Measurements from ENCODE around the gene GNAZ.

GNAZ gene

DNA sequence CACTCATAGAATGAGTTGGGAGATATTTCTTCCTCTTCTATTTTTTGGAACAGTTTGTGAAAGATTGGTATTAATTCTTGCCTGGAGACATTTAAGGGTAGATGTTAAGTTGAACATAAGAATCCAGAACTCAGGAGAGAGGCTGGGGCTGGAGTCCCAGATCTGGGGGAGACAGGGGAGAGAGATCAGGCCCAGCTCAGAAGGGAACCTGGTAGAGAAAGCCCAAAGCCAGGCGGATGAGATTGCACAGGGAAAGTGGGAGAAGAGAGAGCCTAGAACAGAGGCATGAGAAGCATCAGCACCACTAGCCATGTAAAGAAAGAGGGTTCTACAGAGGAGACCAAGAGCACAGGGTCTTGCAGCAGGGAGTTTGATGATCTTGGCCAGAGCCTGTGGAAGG, 13.0 kb upstream of the GNAZ start:
- peaks cover 1% of the 10 kb centered on the region for H3K27me3 Mint-ChIP-seq
- H3K36me3 Mint-ChIP-seq = no peaks in the 10 kb centered on the region
- no peak overlapping the region for H3K4me3 Mint-ChIP-seq
- H3K27ac Mint-ChIP-seq = no peak overlapping the region
- no peaks in the 10 kb centered on the region for H3K4me1 Mint-ChIP-seq
- H3K9me3 Mint-ChIP-seq = no peaks in the 10 kb centered on the region

DNA sequence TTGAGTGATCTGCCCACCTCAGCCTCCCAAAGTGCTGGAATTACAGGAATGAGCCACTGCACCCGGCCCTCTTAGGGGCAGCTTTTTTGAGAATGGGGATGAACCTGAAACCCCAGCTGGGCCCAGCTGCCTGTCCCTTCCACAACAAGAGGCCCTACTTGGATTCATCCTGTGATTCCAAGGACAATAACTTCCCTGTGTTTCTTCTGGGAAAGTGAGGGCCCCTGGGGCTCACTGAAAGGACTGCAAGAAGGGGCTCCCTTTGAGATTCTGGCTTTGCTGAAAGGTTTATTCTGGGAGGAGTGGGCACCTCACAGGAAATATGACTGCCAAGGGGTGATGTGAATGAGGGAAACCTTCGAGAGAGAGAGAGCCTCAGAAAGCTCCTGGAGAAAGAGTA, 12.3 kb upstream of the GNAZ start:
- Mint-ChIP-seq H3K36me3 (no peaks in the 10 kb centered on the region), H3K4me1 (no peaks in the 10 kb centered on the region), H3K27ac (no peak overlapping the region), H3K4me3 (no peak overlapping the region), H3K27me3 (peaks cover 1% of the 10 kb centered on the region), H3K9me3 (no peaks in the 10 kb centered on the region)

DNA sequence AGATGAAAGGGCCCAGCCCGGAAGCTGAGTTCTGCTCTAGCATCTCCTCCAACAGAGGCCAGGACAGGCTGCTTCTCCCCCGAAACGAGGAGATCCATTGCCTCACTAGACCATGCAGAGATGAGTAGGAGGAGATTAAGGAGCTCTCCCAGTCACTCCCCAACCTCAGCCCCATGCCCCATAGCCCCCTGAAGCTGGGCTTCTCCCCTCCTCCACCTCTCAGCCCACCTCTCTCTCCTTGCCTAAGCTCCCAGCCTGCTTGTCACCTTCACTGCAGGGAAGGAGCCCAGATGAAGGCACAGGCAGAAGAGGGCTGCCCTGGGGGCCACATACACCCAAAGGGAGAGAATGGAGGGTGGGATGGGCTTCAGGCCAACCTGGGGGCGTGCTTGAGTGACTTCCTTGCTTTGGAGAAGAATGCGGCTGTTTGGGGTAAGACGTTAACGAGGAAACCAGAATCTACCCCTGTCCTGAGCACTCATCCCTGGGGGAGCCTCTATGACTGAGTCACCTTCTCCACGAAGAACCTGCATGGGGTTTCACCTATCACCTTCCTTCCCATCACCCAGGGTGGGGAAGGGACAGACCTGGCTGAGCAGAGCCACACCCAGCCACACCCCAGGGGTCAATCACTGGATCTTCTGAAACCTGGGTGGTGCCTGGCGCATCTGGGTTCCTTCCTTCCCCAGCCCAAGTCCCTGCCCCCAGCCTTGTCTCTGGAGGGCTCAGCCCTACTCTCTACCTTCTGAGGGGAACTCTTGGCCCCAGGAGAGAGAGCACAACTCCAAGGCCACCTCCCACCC, 11.6 kb upstream of the GNAZ start:
- Mint-ChIP-seq H3K4me3 (no peak overlapping the region), H3K27ac (no peak overlapping the region), H3K4me1 (no peaks in the 10 kb centered on the region), H3K9me3 (no peaks in the 10 kb centered on the region), H3K27me3 (peaks cover 1% of the 10 kb centered on the region), H3K36me3 (no peaks in the 10 kb centered on the region)

DNA sequence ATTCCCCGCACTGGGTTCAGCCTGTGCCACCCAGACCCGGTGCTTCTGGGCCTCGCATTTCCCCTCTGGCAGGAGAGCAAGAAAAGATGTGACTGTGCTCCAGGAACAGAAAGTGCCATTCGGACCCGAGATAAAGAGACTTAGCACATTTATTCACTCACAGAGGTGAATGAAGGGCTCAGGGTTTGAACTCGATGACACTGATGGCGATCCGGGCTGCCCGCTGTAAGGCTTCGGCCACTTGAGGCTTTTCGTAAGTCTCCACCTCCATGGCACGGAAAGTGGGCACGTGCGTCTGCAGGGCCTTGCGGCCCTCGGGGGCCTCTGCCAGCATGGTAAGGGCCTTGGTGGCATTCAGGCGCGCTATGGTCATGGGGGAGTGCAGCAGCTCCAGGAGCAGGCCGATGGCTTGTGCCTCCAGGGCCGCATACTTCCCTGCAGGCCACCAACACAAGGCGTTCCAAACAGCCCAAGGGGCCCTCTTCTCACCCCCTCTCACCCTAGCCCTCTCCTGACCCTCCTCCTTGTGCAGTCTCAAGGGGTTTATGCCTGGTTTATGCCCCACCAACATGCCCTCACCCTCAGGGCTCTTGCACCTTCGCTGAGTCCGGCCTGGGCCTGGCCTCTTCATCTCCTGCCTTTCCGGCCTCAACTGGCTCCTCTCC, 10.9 kb upstream of the GNAZ start:
- H3K27me3 Mint-ChIP-seq = peaks cover 1% of the 10 kb centered on the region
- no peaks in the 10 kb centered on the region for H3K4me1 Mint-ChIP-seq
- no peak overlapping the region for H3K4me3 Mint-ChIP-seq
- H3K9me3 Mint-ChIP-seq = no peaks in the 10 kb centered on the region
- H3K27ac Mint-ChIP-seq = no peak overlapping the region
- no peaks in the 10 kb centered on the region for H3K36me3 Mint-ChIP-seq

DNA sequence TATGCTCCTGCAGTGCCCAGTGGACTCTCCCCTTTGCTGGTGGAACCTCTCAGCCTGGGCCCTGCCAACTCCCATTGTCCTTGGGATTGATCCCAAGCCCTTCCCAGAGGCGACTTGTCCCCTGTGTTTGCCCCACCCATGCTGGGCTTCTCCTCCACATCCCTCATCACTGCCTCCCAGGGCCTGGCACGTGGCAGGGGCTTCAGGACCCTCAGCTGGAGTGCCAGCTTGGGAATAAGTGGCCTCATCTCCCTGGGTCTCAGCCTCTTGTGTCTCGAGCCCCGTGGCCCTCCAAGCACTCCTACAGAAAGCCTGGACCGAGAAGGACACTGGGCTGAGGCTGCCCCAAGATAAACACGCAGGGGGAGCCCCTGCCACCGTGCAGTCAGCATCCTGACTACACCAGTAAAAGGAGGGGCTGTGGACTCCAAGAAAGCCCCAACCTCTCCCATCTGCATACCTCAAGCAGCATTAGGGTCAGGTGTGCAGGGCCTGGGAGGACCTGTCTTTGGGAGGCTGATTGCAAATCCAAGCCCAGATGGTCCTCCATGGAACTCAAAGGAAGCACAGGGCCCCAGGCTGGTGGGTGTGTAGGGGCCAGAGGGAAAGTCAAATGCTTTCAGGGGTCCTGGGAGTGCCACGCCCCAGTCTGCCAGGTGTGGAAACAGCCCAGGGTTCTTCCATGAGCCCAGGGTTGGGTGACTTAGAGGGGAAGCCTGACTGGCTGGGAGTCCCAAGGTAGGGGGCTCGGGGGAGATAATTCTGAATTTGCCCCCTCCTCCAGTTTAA, 9.5 kb upstream of the GNAZ start:
- H3K9me3 Mint-ChIP-seq = no peaks in the 10 kb centered on the region
- peaks cover 1% of the 10 kb centered on the region for H3K27me3 Mint-ChIP-seq
- peak overlapping the region; percentile 35 for H3K27ac Mint-ChIP-seq
- no peaks in the 10 kb centered on the region for H3K4me1 Mint-ChIP-seq
- no peak overlapping the region for H3K4me3 Mint-ChIP-seq
- H3K36me3 Mint-ChIP-seq = no peaks in the 10 kb centered on the region

DNA sequence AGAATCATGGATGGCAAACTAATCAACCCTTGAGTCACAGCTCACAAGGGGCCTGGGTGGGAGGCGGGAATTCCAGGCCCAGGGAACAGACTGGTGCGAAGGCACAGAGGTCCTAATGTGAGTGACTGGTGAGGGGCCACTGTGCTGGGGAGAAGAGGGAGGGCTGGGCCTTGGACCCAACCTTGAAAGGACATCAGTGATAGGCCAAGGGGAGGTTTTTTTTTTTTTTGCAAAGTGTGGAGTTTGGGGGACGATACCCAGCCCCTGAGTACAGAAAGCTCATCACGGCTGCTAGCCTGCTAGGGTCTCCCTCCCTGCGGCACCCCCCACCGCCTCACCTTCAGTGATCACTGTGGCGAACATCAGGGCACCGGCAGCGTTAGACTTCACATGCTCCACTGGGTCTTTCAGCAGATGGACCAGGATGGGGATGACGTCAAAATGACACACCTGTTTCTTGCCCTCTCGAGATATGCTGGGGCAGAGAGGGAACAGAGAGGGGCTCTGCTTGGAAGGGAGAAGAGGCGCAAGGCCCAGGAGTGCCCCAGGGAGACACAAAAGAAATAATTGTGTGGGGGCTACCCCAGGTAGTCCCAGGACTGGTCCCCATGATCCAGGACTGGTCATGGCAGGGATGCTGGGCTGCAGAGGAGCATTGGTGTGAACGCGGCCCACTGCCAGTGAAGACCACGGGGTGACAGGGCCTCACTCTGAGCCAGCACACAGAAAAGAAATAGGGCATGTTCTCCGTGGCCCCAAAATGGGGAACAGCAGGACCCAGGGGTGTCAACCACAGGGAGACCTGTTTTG, 8.6 kb upstream of the GNAZ start:
- H3K36me3 Mint-ChIP-seq = no peaks in the 10 kb centered on the region
- no peaks in the 10 kb centered on the region for H3K4me1 Mint-ChIP-seq
- no peak overlapping the region for H3K27ac Mint-ChIP-seq
- H3K27me3 Mint-ChIP-seq = peaks cover 1% of the 10 kb centered on the region
- no peak overlapping the region for H3K4me3 Mint-ChIP-seq
- no peaks in the 10 kb centered on the region for H3K9me3 Mint-ChIP-seq

DNA sequence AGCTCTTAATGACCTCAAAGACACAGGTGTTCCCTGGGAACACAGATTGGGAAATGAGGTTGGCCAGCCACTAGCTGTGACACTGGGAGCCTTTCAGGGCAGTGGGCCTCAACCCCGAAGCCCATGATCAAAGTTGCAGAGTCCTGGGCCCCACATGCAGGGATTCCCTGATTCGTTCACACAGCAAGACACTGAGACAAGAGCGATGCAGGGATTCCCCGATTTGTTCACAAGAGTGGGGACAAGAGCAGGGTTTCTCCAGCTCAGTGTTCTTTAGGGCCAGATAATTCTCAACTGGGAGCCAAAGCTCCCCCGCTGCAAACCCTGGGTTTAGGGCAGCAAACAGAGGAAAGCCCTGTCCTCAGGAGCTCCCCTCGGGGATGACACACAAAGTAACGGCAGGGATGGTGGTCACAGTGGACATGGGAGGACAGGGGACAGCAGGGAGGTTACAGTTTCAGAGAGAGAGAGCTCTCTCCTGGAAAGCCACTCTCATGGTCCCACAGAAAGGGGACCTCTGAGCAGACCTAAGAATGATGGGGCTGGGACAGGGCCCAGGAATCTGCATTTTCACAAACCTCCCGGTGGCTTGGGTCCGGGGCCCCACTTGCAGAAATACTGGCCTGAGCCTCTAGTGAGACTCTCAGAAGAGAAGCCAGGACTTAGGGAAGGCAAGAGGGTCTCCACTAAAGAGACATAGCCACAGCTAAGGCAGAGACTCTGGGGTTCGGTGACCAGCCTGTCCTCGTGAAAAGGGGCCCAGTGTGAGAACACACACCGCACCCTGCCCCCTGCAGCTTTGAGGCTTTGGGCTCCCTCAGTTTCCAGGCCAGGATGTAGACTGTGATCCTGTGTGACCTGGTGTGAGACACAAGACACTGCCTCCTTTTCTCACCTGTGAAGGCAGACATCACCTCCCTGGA, 7.4 kb upstream of the GNAZ start:
- Mint-ChIP-seq H3K4me3 (no peak overlapping the region), H3K27me3 (no peaks in the 10 kb centered on the region), H3K4me1 (peaks cover 4% of the 10 kb centered on the region), H3K9me3 (no peaks in the 10 kb centered on the region), H3K36me3 (no peaks in the 10 kb centered on the region), H3K27ac (no peak overlapping the region)

DNA sequence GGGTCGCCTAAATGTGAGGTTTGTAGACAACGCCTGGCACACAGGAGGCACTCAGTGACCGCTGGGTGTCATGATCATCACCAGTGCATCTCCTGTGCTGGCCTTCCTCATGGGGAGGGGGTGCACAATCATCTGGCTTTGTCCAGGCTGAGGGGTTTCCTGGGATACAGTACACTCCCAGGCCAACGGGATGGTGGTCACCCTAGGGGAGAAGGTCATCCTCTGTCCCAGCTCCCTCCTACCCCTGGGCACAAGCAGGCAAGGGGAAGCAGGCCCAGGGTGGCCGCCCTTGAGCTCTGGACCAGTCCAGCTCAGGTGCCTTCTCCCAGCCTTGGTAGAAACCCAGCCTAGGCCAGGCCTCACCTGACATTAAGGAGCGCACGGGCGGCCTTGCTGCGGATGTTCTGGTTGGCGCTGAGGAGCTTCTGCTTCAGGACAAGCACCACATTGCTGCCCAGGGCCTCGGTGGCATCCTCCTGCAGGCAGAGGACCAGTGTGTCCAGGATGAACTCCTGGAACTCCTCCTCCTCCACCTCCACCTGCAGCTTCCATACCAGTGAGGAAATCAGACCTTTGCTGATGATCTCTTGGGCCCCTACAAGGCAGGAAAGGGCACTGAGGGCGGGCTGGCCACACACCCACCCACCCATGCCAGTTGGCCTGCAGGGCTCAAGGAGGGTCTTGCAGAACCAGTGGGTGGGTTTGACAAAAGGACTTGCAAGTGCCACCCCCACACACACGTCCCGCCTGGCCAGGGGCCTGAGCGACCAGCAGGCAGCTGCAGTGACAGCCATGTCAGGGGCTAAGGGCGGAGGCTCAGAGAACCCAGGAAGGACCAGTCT, 6.6 kb upstream of the GNAZ start:
- Mint-ChIP-seq H3K9me3 (no peaks in the 10 kb centered on the region), H3K4me3 (no peak overlapping the region), H3K27ac (no peak overlapping the region), H3K36me3 (no peaks in the 10 kb centered on the region), H3K4me1 (peaks cover 6% of the 10 kb centered on the region), H3K27me3 (no peaks in the 10 kb centered on the region)

DNA sequence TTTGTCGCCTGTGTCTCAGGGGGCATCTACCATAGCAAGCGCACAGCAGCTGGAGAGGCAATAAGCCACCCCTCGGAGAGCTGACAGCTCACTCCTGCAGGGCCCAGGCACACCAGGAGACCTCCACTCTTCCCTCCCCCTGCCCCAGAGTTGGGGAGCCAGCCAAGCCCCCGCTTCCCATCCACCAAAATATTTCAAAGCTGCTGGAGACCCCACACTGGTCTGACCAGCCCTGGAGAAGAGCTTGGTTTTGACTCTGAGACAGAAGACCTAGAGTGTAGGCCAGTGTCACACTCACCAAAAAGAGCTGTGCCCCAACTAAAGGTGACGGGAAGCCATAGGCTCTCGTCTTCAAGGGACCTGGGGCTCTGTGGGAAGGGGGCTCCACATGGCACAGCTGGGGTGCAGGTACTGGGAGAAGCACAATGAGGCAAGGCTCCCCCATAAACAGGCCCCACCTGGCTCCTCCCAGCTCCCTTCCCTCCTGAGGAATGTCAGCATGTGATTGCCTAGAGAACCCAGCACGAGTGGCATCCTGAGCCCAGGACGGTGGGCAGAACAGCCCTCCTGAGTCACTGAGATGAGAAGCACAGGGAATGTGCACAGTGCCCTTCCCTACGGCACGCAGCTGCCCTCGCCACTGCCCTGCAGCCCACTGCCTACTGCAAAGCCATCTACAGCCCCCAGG, 5.8 kb upstream of the GNAZ start:
- Mint-ChIP-seq H3K27me3 (no peaks in the 10 kb centered on the region), H3K4me3 (no peak overlapping the region), H3K9me3 (no peaks in the 10 kb centered on the region), H3K36me3 (no peaks in the 10 kb centered on the region), H3K4me1 (peaks cover 6% of the 10 kb centered on the region), H3K27ac (no peak overlapping the region)

DNA sequence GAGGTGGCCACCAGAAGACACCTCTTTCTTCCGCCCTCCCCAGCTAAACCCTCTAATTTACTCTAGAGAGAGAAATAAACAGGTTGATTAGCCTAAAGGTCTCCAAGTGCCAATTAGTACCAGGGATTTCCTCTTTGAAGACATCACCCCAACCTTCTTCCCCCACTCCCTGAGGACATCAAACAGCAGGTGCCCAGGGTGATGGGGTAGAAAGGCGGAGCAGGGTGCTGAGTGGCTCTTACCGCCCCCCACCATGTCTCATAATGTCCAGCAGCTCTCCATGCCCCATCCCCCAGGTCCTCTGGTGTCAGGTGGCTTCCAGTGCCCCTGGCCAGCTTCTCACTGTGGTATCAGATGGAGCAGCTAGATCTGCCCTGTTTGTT, 5.3 kb upstream of the GNAZ start:
- H3K27ac Mint-ChIP-seq = no peak overlapping the region
- H3K4me3 Mint-ChIP-seq = no peak overlapping the region
- H3K27me3 Mint-ChIP-seq = no peaks in the 10 kb centered on the region
- peaks cover 9% of the 10 kb centered on the region for H3K4me1 Mint-ChIP-seq
- no peaks in the 10 kb centered on the region for H3K36me3 Mint-ChIP-seq
- no peaks in the 10 kb centered on the region for H3K9me3 Mint-ChIP-seq

DNA sequence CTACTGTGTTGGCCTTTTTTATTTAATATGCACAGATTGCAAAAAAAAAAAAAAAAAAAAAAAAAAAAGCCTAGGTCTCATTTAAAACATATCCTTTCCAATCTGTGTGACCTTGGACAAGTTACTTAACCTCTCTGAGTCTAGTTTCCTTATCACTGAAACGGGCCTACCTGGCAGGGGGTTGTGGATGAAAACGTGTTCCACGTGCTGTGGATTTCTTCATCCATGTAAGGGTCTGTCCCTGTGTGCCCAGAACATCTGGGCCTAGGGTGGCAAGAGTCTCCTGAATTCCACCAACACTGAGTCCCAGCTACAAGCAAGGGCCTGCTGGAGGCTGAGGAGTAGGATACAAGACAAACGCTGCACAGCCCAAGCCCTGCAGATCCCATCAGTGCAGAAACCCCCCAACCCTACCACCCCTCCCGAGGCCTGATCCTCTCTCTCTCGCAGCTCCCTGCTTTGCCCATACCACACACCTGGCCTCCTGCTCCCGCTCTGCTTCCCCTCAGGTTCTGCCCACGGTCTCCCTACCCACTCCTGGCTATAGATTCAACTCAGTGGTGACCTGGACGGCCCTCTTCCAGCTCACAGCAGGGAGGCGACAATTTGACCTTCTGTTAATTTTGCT, 4.7 kb upstream of the GNAZ start:
- Mint-ChIP-seq H3K36me3 (no peaks in the 10 kb centered on the region), H3K9me3 (no peaks in the 10 kb centered on the region)

DNA sequence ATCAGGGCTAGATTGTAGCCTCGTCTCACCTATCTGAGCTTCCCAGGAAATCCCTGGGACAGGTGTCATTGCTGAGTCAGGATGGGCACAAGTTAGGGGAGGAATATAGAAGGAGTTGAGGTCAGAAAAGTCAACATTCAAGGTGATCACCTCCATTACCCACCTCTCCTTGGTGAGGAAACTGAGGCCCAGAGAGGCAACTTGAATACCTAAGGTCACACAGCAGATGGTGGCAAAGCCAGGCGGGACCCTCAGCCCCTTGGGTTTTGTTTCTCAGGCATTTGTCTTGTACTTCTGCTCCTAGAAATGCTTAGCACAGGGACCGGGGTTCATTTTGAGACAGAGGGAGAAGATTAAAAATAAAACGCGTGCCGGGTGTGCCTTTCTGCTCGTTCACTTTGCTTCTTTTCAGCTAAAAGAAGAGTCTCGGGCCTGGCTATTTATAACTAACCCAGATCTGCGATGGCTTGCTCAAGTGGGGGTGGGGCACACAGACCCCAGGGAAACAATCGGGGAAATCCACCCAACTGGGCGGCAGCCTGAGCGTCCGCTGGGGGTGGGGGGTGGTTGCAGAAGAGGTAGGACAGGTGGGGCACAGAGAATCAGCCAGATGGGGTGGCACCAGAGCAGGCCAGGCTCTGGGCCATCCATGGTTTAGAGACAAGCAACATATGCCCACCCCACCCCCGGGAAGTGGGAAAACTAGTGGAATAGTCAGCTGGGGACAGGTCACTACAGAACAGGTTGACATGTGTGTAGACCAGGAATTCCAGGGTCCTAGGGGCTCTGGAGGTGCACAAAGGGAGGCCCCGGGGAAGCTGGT, 3.9 kb upstream of the GNAZ start:
- no peak overlapping the region for H3K27ac Mint-ChIP-seq
- no peak overlapping the region for H3K4me3 Mint-ChIP-seq
- H3K9me3 Mint-ChIP-seq = no peaks in the 10 kb centered on the region
- no peaks in the 10 kb centered on the region for H3K36me3 Mint-ChIP-seq
- no peaks in the 10 kb centered on the region for H3K27me3 Mint-ChIP-seq
- peaks cover 15% of the 10 kb centered on the region for H3K4me1 Mint-ChIP-seq

More for the DNA sequence above, 4.7 kb upstream of the GNAZ start:
- Mint-ChIP-seq H3K4me1 (peaks cover 9% of the 10 kb centered on the region), H3K4me3 (no peak overlapping the region), H3K27me3 (no peaks in the 10 kb centered on the region), H3K27ac (no peak overlapping the region)
